ENCODE data around the gene DZIP1L.

DNA sequence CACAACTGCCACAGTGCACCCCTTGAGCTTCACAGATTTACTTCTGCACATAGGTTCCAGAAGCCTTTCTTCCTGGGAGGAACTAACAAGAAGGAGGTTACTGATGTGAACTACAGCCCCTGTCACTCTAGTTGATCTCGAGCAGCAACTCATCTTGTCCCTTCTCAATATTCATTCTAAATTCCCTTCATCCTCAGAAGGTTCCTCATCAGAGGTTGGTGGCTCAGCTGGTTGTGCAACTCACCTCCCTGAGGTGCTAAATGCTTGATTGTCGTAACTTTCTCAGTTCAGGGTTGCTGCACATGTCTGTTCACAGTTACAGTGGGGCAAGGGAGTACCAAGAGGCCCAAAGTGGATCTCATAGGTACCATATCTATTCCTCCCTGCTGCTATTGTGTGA lies 22.5 kb upstream of the DZIP1L start:
- no peak for TF ChIP-seq TAF1 (IDR thresholded peaks at IDR 0.05; ENCODE audit: borderline replicate concordance, insufficient read depth, low read length)
- TF ChIP-seq, protein P1, sequence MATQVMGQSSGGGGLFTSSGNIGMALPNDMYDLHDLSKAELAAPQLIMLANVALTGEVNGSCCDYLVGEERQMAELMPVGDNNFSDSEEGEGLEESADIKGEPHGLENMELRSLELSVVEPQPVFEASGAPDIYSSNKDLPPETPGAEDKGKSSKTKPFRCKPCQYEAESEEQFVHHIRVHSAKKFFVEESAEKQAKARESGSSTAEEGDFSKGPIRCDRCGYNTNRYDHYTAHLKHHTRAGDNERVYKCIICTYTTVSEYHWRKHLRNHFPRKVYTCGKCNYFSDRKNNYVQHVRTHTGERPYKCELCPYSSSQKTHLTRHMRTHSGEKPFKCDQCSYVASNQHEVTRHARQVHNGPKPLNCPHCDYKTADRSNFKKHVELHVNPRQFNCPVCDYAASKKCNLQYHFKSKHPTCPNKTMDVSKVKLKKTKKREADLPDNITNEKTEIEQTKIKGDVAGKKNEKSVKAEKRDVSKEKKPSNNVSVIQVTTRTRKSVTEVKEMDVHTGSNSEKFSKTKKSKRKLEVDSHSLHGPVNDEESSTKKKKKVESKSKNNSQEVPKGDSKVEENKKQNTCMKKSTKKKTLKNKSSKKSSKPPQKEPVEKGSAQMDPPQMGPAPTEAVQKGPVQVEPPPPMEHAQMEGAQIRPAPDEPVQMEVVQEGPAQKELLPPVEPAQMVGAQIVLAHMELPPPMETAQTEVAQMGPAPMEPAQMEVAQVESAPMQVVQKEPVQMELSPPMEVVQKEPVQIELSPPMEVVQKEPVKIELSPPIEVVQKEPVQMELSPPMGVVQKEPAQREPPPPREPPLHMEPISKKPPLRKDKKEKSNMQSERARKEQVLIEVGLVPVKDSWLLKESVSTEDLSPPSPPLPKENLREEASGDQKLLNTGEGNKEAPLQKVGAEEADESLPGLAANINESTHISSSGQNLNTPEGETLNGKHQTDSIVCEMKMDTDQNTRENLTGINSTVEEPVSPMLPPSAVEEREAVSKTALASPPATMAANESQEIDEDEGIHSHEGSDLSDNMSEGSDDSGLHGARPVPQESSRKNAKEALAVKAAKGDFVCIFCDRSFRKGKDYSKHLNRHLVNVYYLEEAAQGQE (IDR thresholded peaks at IDR 0.05; ENCODE audit: insufficient read depth in 1 of 2, low read depth in 2 of 2, low read length in 2 of 2), result no peak
